ENCODE measurements around the gene RIC8A. TPM values are rescaled to one million over a fixed set of nuclear protein-coding genes. Genes with fewer than 3 reads are reported as not detected.

Gene RIC8A
- total RNA-seq, 1 donor from 2014 or later = 157 TPM

GRCh38 chr11:252666-253065 lies 45.2 kb downstream of the RIC8A start:
- Histone ChIP-seq H3K4me2 (ENCODE audit: low read length) (no peak overlapping the region), H4K20me1 (ENCODE audit: insufficient read depth, low read length) (peaks cover 39% of the 10 kb centered on the region), H3K4me1 (ENCODE audit: insufficient read depth, low read length) (no peaks in the 10 kb centered on the region), H3K9me3 (ENCODE audit: insufficient read depth, low read depth, low read length) (no peaks in the 10 kb centered on the region), H3K36me3 (ENCODE audit: insufficient read depth, low read length) (peaks cover 48% of the 10 kb centered on the region), H3K9ac (ENCODE audit: low read length) (no peak overlapping the region), H3K79me2 (ENCODE audit: insufficient read depth, low read length) (no peaks in the 10 kb centered on the region), H3K27me3 (ENCODE audit: insufficient read depth, low read length) (no peaks in the 10 kb centered on the region), H3K27ac (ENCODE audit: low read depth, low read length) (no peak overlapping the region), H3K4me3 (ENCODE audit: insufficient read depth, low read depth, low read length) (no peak overlapping the region), H2AFZ (ENCODE audit: low read depth, low read length) (no peak overlapping the region)
- Mint-ChIP-seq H3K4me1 (ENCODE audit: low read depth, unreplicated experiment) (no peaks in the 10 kb centered on the region), H3K4me3 (ENCODE audit: unreplicated experiment) (no peak overlapping the region), H3K9me3 (ENCODE audit: unreplicated experiment) (no peaks in the 10 kb centered on the region), H3K27ac (ENCODE audit: unreplicated experiment) (no peak overlapping the region), H3K36me3 (ENCODE audit: low read depth, unreplicated experiment) (peaks cover 13% of the 10 kb centered on the region), H3K27me3 (ENCODE audit: low read depth, unreplicated experiment) (peaks cover 2% of the 10 kb centered on the region)
- DNase-seq (ENCODE audit: low read depth) (no peak), FAIRE-seq (no peak)
- TF ChIP-seq CTCF (IDR thresholded peaks at IDR 0.05; ENCODE audit: insufficient read depth, low read depth, low read length) = no peak
- no peak for TF ChIP-seq EZH2 (IDR thresholded peaks at IDR 0.05; ENCODE audit: insufficient read depth, low read length)

- Histone ChIP-seq H4K20me1 (ENCODE audit: insufficient read depth, low read length) (peaks cover 39% of the 10 kb centered on the region), H3K4me2 (ENCODE audit: low read length) (no peak overlapping the region), H3K27me3 (ENCODE audit: insufficient read depth, low read length) (no peaks in the 10 kb centered on the region), H3K36me3 (ENCODE audit: insufficient read depth, low read length) (peaks cover 42% of the 10 kb centered on the region), H3K79me2 (ENCODE audit: insufficient read depth, low read length) (no peaks in the 10 kb centered on the region), H2AFZ (ENCODE audit: low read depth, low read length) (no peak overlapping the region), H3K4me3 (ENCODE audit: insufficient read depth, low read depth, low read length) (no peak overlapping the region), H3K9me3 (ENCODE audit: insufficient read depth, low read depth, low read length) (no peaks in the 10 kb centered on the region), H3K27ac (ENCODE audit: low read depth, low read length) (no peak overlapping the region), H3K4me1 (ENCODE audit: insufficient read depth, low read length) (no peaks in the 10 kb centered on the region), H3K9ac (ENCODE audit: low read length) (no peak overlapping the region)
- Mint-ChIP-seq H3K27ac (ENCODE audit: unreplicated experiment) (no peak overlapping the region), H3K36me3 (ENCODE audit: low read depth, unreplicated experiment) (peaks cover 15% of the 10 kb centered on the region), H3K27me3 (ENCODE audit: low read depth, unreplicated experiment) (peaks cover 5% of the 10 kb centered on the region), H3K9me3 (ENCODE audit: unreplicated experiment) (no peaks in the 10 kb centered on the region), H3K4me3 (ENCODE audit: unreplicated experiment) (no peak overlapping the region), H3K4me1 (ENCODE audit: low read depth, unreplicated experiment) (no peaks in the 10 kb centered on the region)
- DNase-seq (ENCODE audit: low read depth) (no peak), FAIRE-seq (no peak)
- no peak for TF ChIP-seq EZH2 (IDR thresholded peaks at IDR 0.05; ENCODE audit: insufficient read depth, low read length)
- no peak for TF ChIP-seq CTCF (IDR thresholded peaks at IDR 0.05; ENCODE audit: insufficient read depth, low read depth, low read length)
These were observed 45.8 kb downstream of the RIC8A start for GRCh38 chr11:253160-253885.

- H3K36me3 Mint-ChIP-seq (ENCODE audit: low read depth, unreplicated experiment) = peaks cover 15% of the 10 kb centered on the region
- H3K27me3 Mint-ChIP-seq (ENCODE audit: low read depth, unreplicated experiment) = peaks cover 7% of the 10 kb centered on the region
- no peaks in the 10 kb centered on the region for H3K79me2 ChIP-seq (ENCODE audit: insufficient read depth, low read length)
- H3K4me1 ChIP-seq (ENCODE audit: insufficient read depth, low read length) = no peaks in the 10 kb centered on the region
- no peak overlapping the region for H3K27ac Mint-ChIP-seq (ENCODE audit: unreplicated experiment)
- H3K9me3 ChIP-seq (ENCODE audit: insufficient read depth, low read depth, low read length) = no peaks in the 10 kb centered on the region
- no peak overlapping the region for H3K4me3 Mint-ChIP-seq (ENCODE audit: unreplicated experiment)
- no peak overlapping the region for H3K9ac ChIP-seq (ENCODE audit: low read length)
- H3K27ac ChIP-seq (ENCODE audit: low read depth, low read length) = no peak overlapping the region
- no peaks in the 10 kb centered on the region for H3K4me1 Mint-ChIP-seq (ENCODE audit: low read depth, unreplicated experiment)
- TF ChIP-seq EZH2 (IDR thresholded peaks at IDR 0.05; ENCODE audit: insufficient read depth, low read length) = no peak
- TF ChIP-seq CTCF (IDR thresholded peaks at IDR 0.05; ENCODE audit: insufficient read depth, low read depth, low read length) = no peak
- H3K4me3 ChIP-seq (ENCODE audit: insufficient read depth, low read depth, low read length) = no peak overlapping the region
- FAIRE-seq (no peak), DNase-seq (ENCODE audit: low read depth) (no peak)
- no peaks in the 10 kb centered on the region for H3K27me3 ChIP-seq (ENCODE audit: insufficient read depth, low read length)
- H2AFZ ChIP-seq (ENCODE audit: low read depth, low read length) = no peak overlapping the region
- peaks cover 36% of the 10 kb centered on the region for H4K20me1 ChIP-seq (ENCODE audit: insufficient read depth, low read length)
- H3K4me2 ChIP-seq (ENCODE audit: low read length) = no peak overlapping the region
- H3K9me3 Mint-ChIP-seq (ENCODE audit: unreplicated experiment) = no peaks in the 10 kb centered on the region
- H3K36me3 ChIP-seq (ENCODE audit: insufficient read depth, low read length) = peaks cover 38% of the 10 kb centered on the region
These were observed 46.4 kb downstream of the RIC8A start for GRCh38 chr11:253886-254270.
